ENCODE results near the gene LUZP2. TPM values are rescaled to one million over a fixed set of nuclear protein-coding genes. Genes with fewer than 3 reads are reported as not detected.

Gene LUZP2
- total and polyA plus RNA-seq, 2 of the 8 experiments (the other 6 are each of a cell fraction or from before 2014, with no cell fraction given) = 0.79 to 1.5 TPM

DNA sequence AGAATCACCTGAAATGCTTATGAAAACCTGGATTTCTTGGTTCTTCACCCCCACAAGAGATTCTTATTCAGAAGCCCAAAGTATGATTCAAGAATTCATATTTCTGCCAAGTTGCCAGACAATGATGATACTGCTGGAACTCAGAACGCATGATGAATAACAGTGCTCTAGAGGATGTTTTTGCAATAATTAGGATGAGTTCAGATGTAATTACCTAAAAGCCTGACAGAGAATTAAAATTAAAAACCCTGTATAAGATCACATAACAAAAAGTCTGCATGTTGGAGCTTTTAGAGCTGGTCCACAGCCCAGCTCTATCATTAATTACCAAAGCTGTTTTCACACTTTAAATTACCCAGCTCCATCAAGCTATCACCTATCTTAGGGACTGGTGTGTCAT is 211.8 kb downstream of the LUZP2 start:
- Histone ChIP-seq H4K8ac (ENCODE audit: extremely low read depth, insufficient read depth, low read length) (no peak overlapping the region), H3K27me3 (replicated peaks in 1 of 4; ENCODE audit: control insufficient read depth in 3 of 4, extremely low read depth in 1 of 4, insufficient read depth in 3 of 4, low read length in 3 of 4) (peaks cover 0 to 1% (median 0%) of the 10 kb centered on the region in 4 experiments; a peak in 1 of 7 replicates), H3K56ac (replicated peaks; ENCODE audit: insufficient read length, low read depth, low read length) (no peak overlapping the region), H2AK5ac (ENCODE audit: low read depth, low read length) (no peak overlapping the region), H3K79me2 (ENCODE audit: control insufficient read depth in 1 of 2, insufficient read depth in 2 of 2, low read length in 2 of 2) (no peaks in the 10 kb centered on the region; a peak in 1 of 4 replicates), H3K4me3 (ENCODE audit: extremely low read depth in 1 of 4, insufficient read depth in 2 of 4, low read depth in 3 of 4, low read length in 4 of 4) (no peak overlapping the region), H2BK12ac (ENCODE audit: low read depth, low read length) (no peak overlapping the region), H3K4me2 (ENCODE audit: insufficient read depth in 1 of 2, low read depth in 2 of 2, low read length in 2 of 2) (no peak overlapping the region), H2BK5ac (ENCODE audit: low read depth, low read length) (no peak overlapping the region), H2BK20ac (ENCODE audit: low read length) (no peak overlapping the region), H2BK15ac (ENCODE audit: low read length) (no peak overlapping the region), H3K27ac (ENCODE audit: low read depth, low read length) (no peak overlapping the region), H3K4me1 (replicated peaks in 1 of 4; ENCODE audit: control insufficient read depth in 3 of 4, insufficient read depth in 4 of 4, low read length in 3 of 4) (peaks cover 0 to 5% (median 1%) of the 10 kb centered on the region in 4 experiments; a peak in 3 of 7 replicates), H3K9me3 (ENCODE audit: insufficient read depth in 2 of 2, low read depth in 1 of 2, low read length in 1 of 2) (no peaks in the 10 kb centered on the region), H3K79me1 (ENCODE audit: low read depth, low read length) (no peaks in the 10 kb centered on the region), H3K18ac (ENCODE audit: extremely low read depth, low read length) (no peak overlapping the region), H4K91ac (replicated peaks; ENCODE audit: insufficient read length, low read length) (no peak overlapping the region), H3K9ac (replicated peaks in 1 of 4; ENCODE audit: extremely low read depth in 1 of 4, low read depth in 3 of 4, low read length in 3 of 4) (no peak overlapping the region), H3K14ac (ENCODE audit: insufficient read length) (no peak overlapping the region), H3K23me2 (ENCODE audit: low read depth, low read length) (no peaks in the 10 kb centered on the region; the same call in 1 of the 2 replicates), H4K5ac (ENCODE audit: insufficient read length, low read depth, low read length) (no peak overlapping the region), H3K4ac (replicated peaks; ENCODE audit: insufficient read length, low read depth, low read length) (no peak overlapping the region), H3K23ac (ENCODE audit: insufficient read length) (no peak overlapping the region), H4K20me1 (replicated peaks in 1 of 2; ENCODE audit: control insufficient read depth in 1 of 2, insufficient read depth in 2 of 2, low read length in 2 of 2) (no peaks in the 10 kb centered on the region), H2AFZ (ENCODE audit: low read length) (no peak overlapping the region), H2BK120ac (replicated peaks; ENCODE audit: low read depth, low read length) (no peak overlapping the region), H3K36me3 (ENCODE audit: control insufficient read depth in 2 of 4, insufficient read depth in 4 of 4, low read length in 3 of 4) (no peaks in the 10 kb centered on the region)
- DNase-seq (ENCODE audit: low read depth in 1 of 2, low spot score in 2 of 2) (no peak), FAIRE-seq (no peak)
- no peak for TF ChIP-seq CBX5 (IDR thresholded peaks at IDR 0.05; ENCODE audit: low read depth, low read length)
- TF ChIP-seq SRF (IDR thresholded peaks at IDR 0.05; ENCODE audit: low read depth, low read length) = no peak
- no peak for TF ChIP-seq JUN (IDR thresholded peaks at IDR 0.05; ENCODE audit: low read depth, low read length)
- TF ChIP-seq PHF8 (conservative IDR thresholded peaks at IDR 0.05; ENCODE audit: low read depth, low read length) = no peak
- TF ChIP-seq SP4 (IDR thresholded peaks at IDR 0.05; ENCODE audit: low read length) = no peak
- no peak for TF ChIP-seq MAFK (IDR thresholded peaks at IDR 0.05; ENCODE audit: low read depth, low read length)
- no peak for TF ChIP-seq NANOG (IDR thresholded peaks at IDR 0.05; ENCODE audit: insufficient read depth, low read depth, low read length, poor library complexity, severe bottlenecking)
- TF ChIP-seq GTF2F1 (IDR thresholded peaks at IDR 0.05; ENCODE audit: borderline replicate concordance, low read depth, low read length) = no peak
- ChIA-PET POLR2A (ENCODE audit: partially characterized antibody) (no interaction called here), CTCF (ENCODE audit: partially characterized antibody) (no interaction called here)
- 95% methylated on average over 1 of the region's 1 CpG; no CpG with 5 or more reads in 1 of the 2 experiments for WGBS, 2 experiments (ENCODE audit: extremely low coverage in 1 of 2, insufficient coverage in 1 of 2, insufficient read length in 1 of 2, insufficient replicate concordance in 2 of 2, low coverage in 1 of 2, low lambda C conversion rate in 2 of 2, missing lambda C conversion rate in 1 of 2)

Measured in H1 (cell line).